Nephron (organoid): ENCODE measurements around the gene SMPD2.

Experiments
- H3K27ac Mint-ChIP-seq, 3 experiments: 2 replicates each; pipeline ENCODE4 v1.8.0; 2020; ENCODE audit warnings: mixed read lengths in 3 of 3, mild to moderate bottlenecking in 2 of 3, moderate library complexity in 1 of 3
- H3K27me3 Mint-ChIP-seq: 2 replicates; pipeline ENCODE4 v1.8.0; 2021; ENCODE audit warnings: low read depth, mild to moderate bottlenecking, moderate library complexity, mixed read lengths
- H3K36me3 Mint-ChIP-seq: 2 replicates; pipeline ENCODE4 v1.8.0; 2020; ENCODE audit warnings: low read depth, mixed read lengths
- H3K4me1 Mint-ChIP-seq: 2 replicates; pipeline ENCODE4 v1.8.0; 2020; ENCODE audit warnings: mixed read lengths
- H3K4me3 Mint-ChIP-seq, 3 experiments: 2 replicates each; pipeline ENCODE4 v1.8.0; 2020; ENCODE audit warnings: mild to moderate bottlenecking in 3 of 3, mixed read lengths in 3 of 3, moderate library complexity in 2 of 3
- H3K9me3 Mint-ChIP-seq: 2 replicates; pipeline ENCODE4 v1.8.0; 2020; ENCODE audit warnings: mixed read lengths
- TF ChIP-seq, protein P1 (sequence below), 3 experiments: fragments of 200-600 bp; sonication (generic); IDR thresholded peaks; one replicate each; pipeline ENCODE4 v1.5.0; 2021; ENCODE audit warnings: antibody characterized with exemption in 3 of 3; ENCODE audit not compliant: unreplicated experiment in 3 of 3

The SMPD2 gene

DNA sequence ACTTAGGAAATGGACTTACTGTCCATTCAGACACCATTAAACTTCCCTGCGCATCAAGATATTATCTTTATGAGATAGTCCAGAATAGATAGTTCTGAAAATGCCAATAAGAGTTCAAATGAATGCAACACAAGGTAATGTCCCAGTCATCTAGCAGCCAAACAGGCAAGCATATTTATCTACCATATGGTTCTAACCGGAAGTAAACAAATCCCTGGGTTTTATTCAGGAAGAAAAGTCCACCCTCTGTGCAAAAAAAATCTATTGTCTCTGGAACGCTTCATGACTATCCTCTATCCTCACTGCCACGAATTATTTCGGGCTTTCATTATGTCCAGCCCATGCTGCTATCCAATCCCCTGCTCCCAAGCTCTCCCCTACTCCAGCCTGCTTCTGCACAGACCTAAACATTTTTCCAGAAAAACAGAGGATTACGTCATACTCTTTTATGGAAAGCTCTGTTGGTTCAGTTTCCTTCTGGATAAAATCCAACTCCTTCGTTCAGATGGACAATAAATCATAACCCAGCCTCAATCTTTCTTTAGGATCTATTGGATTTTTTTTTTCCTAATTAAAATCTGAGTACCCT, 11.5 kb upstream of the SMPD2 start:
- Mint-ChIP-seq H3K4me3 (no peak overlapping the region), H3K27me3 (no peaks in the 10 kb centered on the region), H3K27ac (peak overlapping the region in 2 of 3 experiments; percentile 8 to 16), H3K4me1 (peaks cover 6% of the 10 kb centered on the region), H3K9me3 (no peaks in the 10 kb centered on the region), H3K36me3 (no peaks in the 10 kb centered on the region)
- TF ChIP-seq, protein P1, sequence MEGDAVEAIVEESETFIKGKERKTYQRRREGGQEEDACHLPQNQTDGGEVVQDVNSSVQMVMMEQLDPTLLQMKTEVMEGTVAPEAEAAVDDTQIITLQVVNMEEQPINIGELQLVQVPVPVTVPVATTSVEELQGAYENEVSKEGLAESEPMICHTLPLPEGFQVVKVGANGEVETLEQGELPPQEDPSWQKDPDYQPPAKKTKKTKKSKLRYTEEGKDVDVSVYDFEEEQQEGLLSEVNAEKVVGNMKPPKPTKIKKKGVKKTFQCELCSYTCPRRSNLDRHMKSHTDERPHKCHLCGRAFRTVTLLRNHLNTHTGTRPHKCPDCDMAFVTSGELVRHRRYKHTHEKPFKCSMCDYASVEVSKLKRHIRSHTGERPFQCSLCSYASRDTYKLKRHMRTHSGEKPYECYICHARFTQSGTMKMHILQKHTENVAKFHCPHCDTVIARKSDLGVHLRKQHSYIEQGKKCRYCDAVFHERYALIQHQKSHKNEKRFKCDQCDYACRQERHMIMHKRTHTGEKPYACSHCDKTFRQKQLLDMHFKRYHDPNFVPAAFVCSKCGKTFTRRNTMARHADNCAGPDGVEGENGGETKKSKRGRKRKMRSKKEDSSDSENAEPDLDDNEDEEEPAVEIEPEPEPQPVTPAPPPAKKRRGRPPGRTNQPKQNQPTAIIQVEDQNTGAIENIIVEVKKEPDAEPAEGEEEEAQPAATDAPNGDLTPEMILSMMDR (IDR thresholded peaks at IDR 0.05; ENCODE audit: unreplicated experiment in 3 of 3) = no peak

DNA sequence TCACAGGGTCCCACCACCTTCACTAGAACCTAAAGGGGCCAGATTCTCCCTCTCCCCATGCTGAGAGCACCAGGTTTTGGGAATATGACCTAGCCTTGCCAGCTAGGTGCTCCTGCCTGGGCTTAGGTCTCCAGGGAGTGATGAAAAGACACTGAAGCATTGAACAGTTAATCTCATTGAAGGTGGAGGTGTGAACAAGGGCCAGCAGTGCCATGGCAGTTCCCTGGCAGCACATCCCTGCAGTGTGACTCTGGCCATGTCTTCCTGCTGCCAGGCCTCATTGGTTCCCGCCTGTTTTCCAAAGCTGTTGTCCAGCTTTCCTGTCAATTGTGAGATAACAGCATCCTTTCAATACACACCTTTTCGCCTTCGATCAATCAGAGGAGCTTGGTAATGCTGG, 11.0 kb upstream of the SMPD2 start:
- Mint-ChIP-seq H3K4me1 (peaks cover 6% of the 10 kb centered on the region), H3K27ac (peak overlapping the region in 1 of 3 experiments; percentile 16), H3K36me3 (no peaks in the 10 kb centered on the region), H3K27me3 (no peaks in the 10 kb centered on the region), H3K9me3 (no peaks in the 10 kb centered on the region), H3K4me3 (no peak overlapping the region)
- TF ChIP-seq, protein P1 (IDR thresholded peaks at IDR 0.05; ENCODE audit: unreplicated experiment in 3 of 3) = no peak

DNA sequence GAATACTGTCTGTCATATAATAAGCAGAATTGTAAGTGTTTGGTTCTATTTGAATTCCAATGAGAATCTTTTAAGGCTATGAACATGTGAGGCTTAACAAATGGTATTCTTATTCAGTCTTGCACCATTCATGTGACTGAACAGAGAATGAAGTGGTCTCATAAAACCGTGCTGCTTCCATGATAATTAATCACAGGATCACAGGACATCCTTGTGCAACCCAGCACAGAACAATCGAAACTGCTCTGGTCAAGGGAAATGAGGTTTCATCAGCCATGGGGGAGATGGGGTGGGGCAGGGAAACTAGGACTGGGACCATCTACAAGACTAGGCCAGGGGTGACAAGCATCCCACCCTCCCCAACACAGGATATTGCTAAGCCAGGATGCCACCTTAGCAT, 6.1 kb upstream of the SMPD2 start:
- Mint-ChIP-seq H3K4me3 (no peak overlapping the region), H3K9me3 (no peaks in the 10 kb centered on the region), H3K27me3 (no peaks in the 10 kb centered on the region), H3K36me3 (no peaks in the 10 kb centered on the region), H3K4me1 (peaks cover under 1% of the 10 kb centered on the region), H3K27ac (no peak overlapping the region)
- TF ChIP-seq, protein P1 (IDR thresholded peaks at IDR 0.05; ENCODE audit: unreplicated experiment in 3 of 3) = no peak

DNA sequence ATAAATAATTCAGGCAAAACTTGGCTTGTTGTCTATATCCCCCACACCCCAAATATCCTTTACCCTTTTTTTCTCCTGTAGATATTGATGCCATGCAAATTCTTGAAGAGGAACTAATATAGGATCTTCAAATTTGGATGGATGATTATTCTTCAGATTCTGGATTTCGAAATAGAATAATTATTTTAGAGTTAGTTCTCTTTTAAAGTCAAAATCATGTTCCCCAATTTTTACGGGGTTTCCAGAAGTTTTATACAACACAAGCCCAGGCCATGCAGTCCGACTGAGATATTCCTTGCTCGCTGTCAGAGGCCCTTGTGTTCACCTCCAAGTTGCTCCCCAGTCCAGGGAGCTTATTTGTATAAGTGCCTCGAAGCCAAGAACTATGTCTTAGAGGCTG, 4.5 kb upstream of the SMPD2 start:
- TF ChIP-seq, protein P1 (IDR thresholded peaks at IDR 0.05; ENCODE audit: unreplicated experiment in 3 of 3) = no peak
- no peak overlapping the region for H3K27ac Mint-ChIP-seq
- H3K27me3 Mint-ChIP-seq = no peaks in the 10 kb centered on the region
- peaks cover 5% of the 10 kb centered on the region for H3K4me1 Mint-ChIP-seq
- no peaks in the 10 kb centered on the region for H3K9me3 Mint-ChIP-seq
- H3K4me3 Mint-ChIP-seq = no peak overlapping the region
- H3K36me3 Mint-ChIP-seq = no peaks in the 10 kb centered on the region

DNA sequence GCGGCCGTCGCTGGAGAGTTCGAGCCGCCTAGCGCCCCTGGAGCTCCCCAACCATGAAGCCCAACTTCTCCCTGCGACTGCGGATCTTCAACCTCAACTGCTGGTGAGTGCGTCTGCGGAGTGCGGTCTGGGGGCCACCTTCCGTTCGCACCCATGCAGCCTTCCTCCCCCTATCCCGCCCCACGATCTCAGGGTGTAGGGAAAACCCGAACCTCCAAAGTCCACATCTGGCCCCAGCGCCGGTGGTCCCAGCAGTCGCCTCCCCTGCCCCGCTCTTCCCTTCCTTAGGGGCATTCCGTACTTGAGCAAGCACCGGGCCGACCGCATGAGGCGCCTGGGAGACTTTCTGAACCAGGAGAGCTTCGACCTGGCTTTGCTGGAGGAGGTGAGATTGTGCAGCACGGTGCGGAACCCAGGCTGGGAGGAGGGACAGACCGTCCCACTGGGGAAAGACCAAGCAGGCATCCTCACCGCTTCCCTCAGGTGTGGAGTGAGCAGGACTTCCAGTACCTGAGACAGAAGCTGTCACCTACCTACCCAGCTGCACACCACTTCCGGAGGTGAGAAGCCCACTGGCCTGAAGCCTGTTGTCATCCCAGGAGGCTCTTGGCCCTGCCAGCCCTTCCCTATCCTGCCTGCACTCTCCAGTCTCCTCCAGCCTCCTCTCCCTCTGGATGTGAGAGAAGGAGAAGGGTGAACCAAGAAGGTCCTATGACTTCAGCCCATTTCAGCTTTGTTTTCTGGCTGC, 719 bp downstream of the SMPD2 start:
- peaks cover 17% of the 10 kb centered on the region for H3K4me1 Mint-ChIP-seq
- H3K27me3 Mint-ChIP-seq = no peaks in the 10 kb centered on the region
- peak overlapping the region; percentile 77 to 90 (median 85) for H3K27ac Mint-ChIP-seq
- peaks cover 9% of the 10 kb centered on the region for H3K36me3 Mint-ChIP-seq
- H3K4me3 Mint-ChIP-seq = peak overlapping the region; percentile 97 to 98 (median 97)
- TF ChIP-seq, protein P1 (IDR thresholded peaks at IDR 0.05; ENCODE audit: unreplicated experiment in 3 of 3) = peak in 2 of 3 experiments; percentile 14 to 35
- H3K9me3 Mint-ChIP-seq = no peaks in the 10 kb centered on the region
